Measurements from ENCODE around the gene LCMT2. TPM values are rescaled to one million over a fixed set of nuclear protein-coding genes. Genes with fewer than 3 reads are reported as not detected.

LCMT2 gene, protein sequence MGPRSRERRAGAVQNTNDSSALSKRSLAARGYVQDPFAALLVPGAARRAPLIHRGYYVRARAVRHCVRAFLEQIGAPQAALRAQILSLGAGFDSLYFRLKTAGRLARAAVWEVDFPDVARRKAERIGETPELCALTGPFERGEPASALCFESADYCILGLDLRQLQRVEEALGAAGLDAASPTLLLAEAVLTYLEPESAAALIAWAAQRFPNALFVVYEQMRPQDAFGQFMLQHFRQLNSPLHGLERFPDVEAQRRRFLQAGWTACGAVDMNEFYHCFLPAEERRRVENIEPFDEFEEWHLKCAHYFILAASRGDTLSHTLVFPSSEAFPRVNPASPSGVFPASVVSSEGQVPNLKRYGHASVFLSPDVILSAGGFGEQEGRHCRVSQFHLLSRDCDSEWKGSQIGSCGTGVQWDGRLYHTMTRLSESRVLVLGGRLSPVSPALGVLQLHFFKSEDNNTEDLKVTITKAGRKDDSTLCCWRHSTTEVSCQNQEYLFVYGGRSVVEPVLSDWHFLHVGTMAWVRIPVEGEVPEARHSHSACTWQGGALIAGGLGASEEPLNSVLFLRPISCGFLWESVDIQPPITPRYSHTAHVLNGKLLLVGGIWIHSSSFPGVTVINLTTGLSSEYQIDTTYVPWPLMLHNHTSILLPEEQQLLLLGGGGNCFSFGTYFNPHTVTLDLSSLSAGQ
- 4.4 and 5.2 TPM in 2 replicates for total RNA-seq

DNA sequence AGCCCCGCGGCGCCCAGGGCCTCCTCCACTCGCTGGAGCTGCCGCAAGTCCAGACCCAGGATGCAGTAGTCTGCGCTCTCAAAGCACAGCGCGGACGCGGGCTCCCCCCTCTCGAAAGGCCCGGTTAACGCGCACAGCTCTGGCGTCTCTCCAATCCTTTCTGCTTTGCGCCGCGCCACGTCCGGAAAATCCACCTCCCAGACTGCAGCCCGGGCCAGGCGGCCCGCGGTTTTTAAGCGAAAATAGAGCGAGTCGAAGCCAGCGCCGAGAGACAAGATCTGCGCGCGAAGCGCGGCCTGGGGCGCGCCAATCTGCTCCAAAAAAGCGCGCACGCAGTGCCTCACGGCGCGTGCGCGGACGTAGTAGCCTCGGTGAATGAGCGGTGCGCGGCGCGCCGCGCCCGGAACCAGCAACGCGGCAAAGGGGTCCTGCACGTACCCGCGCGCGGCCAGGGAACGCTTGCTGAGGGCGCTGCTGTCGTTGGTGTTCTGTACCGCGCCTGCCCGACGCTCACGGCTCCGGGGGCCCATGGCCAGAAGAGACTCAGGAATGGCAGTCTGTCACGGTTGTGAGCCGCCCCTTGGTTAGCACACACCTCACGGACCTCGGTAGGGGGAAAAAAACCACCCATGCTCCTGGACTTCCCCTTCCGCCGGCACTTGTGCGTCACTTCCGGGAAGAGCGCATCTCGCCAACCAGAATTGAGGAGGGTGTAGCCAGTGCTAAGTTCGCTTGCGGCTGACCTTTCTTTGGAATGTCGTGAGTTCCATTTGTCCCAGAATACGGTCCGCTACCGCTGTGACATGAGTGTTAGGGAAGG is at the start of gene LCMT2:
Gene LCMT2 (minus strand): TSS at position 614 of the 820 bp plus-strand sequence. CDS start 84 bp downstream, at position 530.

DNA sequence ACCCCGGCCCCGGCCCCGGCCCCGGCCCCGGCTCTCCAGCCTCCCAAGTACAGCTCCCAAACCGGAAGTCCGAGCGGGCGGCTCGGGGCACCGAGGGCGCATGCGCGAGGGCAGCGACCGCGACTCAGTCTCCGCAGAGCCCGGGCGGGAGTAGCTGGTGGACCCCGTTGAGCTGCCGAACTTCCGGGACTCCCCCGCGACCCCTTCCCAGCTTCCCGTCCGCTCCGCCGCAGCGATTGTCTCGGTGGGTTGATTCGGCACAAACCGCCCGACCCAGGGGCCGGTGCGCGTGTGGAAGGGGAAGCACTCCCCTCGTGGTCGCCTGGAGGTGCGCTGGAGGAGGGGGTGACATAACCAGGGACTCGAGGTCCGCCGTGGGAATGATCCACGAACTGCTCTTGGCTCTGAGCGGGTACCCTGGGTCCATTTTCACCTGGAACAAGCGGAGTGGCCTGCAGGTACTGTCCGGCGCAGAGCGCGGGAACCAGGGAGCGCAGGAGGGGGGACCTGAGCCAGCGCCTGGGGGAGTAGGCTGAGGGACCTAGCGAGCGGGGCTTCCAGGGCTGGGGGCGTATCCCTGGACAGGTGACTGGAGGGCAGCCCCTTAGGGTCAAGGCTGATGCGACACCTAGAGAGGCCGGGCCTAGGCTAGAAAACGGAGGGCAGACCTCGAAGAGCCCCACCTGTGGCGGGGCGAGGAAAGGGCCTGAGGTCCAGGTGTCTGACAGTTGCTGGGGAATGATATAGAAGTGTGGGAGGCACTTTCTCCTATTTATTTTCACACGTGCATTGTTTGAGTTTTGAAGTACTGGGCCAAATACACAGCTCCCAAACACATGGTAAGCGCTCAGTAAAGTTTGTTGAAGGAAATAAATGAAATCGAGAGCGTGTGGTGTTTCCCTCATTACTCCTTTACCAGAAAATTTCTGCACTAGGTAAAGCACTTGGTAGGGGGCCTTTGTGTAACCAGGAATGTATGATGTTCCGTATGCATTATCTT is 40.9 kb upstream of the LCMT2 start, which contains the start of the genes TUBGCP4 and ZSCAN29:
Gene TUBGCP4 (plus strand): TSS at position 127 of the 1,000 bp plus-strand sequence. CDS start 254 bp downstream, at position 381.
Gene ZSCAN29 (minus strand): TSS at position 69 of the 1,000 bp plus-strand sequence. CDS start 1,130 bp downstream, outside the sequence.

DNA sequence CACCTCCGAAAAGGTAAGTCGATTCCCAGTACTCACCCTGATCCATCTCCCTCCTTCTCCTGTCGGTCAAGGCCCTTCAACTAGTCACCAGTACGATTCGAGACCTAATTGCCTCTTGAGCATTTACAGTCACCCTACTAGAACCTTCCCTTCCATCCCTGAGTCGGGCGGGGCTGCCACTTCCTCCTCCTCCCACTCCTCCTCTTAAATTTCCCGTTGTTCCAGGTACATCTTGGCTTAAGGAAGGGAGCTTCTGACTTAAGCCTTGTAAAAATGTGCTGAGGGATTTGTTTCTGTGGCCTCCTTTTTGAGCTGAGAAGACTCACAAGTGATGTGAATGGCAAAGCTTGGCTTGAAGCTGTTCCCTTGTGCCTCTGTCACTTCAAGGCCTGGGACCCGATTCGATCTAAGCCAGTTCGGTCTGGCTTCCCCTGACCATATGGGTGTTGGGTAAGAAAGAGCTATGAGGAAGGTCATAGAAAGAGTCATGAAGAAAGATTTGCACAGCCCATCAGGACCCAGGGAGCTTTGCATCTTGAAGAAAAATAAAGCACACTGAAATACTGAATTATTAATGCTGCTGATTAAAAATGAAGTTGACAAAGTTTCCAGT is 28.1 kb downstream of the LCMT2 start, which contains the start of gene TGM7:
Gene TGM7 (minus strand): TSS at position 51 of the 613 bp plus-strand sequence.

Other genes starting within 250 kb of the LCMT2 start
- 8.6 and 11.4 TPM in 2 replicates for gene UBR1, start 224.5 kb downstream of the LCMT2 start, total RNA-seq
- 9.4 and 11.9 TPM in 2 replicates for gene TMEM62, start 197.0 kb downstream of the LCMT2 start, total RNA-seq
- 32.8 and 56.4 TPM in 2 replicates for gene CCNDBP1, start 145.2 kb downstream of the LCMT2 start, total RNA-seq
- not detected in 2 replicates for gene EPB42, start 109.6 kb downstream of the LCMT2 start, total RNA-seq
- gene TGM5, start 63.6 kb downstream of the LCMT2 start, total RNA-seq, result not detected in 2 replicates
- not detected in 2 replicates for gene TGM7, start 28.3 kb downstream of the LCMT2 start, total RNA-seq
- gene ZSCAN29, start 40.5 kb upstream of the LCMT2 start, total RNA-seq, result 6.7 and 17.0 TPM in 2 replicates
- 12.9 and 14.3 TPM in 2 replicates for gene TUBGCP4, start 40.5 kb upstream of the LCMT2 start, total RNA-seq
- 25.7 and 27.9 TPM in 2 replicates for gene TP53BP1, start 162.6 kb upstream of the LCMT2 start, total RNA-seq
- 4.2 and 7.6 TPM in 2 replicates for gene MAP1A, start 187.0 kb upstream of the LCMT2 start, total RNA-seq